ENCODE results near the gene SLC39A11.
"Not testable (repeated sequence)": the region's sequence is repeated elsewhere in the genome, so short reads cannot be mapped to it uniquely, and the experiment has no call there.

Gene SLC39A11

DNA sequence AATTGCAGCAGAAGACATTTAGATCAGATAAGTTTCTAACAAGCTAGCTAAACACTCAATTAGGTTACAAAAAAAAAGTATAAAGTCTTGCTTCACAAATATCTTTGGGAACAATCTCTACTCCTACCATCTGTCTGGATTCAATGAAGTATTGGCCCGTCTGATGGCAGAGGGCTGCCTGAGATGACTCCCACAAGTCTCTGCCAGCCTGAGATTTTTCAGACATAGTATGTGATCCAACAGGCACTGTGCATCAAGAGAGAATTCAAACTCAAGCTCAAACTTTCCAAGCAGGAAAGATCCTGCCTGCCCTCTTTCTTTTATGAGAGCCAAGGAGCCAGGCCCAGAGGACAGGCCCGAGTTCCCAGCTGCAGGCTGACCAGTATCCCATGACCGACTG, 22.6 kb downstream of the SLC39A11 start:
- DNase-seq: no peak

DNA sequence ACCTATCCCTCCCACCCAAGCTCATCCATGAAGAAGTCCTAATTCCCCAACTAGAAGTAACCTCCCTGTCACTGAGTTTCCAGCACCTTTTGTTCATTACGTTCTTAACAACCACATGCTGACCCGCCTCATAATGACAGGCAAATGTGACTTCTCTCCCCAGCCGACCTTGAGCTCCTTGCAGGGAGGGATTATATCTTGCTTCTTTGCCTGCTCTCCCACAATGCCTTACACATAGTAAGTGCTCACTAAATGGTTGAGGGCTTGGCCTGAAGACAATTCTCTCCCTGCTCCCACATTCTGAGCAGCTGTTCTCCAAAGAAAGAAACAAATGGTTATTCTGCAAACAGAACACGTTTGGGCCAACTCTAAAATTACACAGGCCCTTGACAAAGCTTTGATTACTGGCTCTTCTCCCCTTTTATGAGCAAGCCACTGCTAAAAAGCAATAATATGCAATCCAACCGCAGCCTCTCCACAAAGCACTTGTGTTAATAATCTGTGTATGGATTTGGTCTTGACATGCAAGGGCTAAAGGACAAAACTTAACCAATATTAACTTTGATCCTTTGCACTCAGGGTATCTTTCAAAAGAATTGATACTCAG, 23.2 kb downstream of the SLC39A11 start:
- DNase-seq: peak; percentile 64

DNA sequence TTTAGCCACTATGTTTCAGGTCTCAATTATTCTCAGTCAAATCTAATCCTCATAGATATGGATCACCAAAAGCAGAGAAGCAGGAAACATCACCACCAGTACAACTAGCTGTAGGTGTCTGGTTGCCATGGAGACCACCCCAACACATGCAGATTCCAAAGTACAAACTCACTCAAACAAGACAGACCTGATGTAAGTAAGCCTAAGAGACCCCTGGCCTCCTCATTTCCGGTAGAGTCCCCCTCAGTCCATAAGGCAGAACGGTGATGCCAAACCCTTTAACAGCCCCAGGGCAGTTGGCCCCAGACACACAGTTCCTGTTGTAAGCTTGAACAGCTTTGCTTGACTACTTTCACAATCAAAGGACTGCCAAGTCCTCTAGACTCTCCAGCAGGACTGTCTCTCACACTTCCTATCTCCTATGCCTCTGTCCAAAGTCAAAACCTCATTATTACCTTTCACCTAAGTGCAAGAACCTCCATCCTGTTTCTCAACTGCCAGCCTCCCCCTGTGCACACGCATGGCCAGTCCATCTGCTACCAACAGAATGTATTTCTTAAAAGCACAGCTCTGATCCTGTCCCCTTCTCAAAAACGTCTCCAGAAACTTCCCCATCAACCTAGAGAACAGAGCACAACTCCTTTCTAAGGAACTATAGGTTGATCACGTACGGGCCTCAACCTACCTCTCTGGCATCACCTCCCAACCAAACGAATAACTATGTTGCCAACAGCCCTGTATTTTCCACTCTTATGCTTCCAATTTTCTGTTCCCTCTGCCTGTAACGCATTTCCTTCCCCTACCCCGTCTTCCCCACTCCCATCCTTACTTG, 23.9 kb downstream of the SLC39A11 start:
- no peak for DNase-seq

DNA sequence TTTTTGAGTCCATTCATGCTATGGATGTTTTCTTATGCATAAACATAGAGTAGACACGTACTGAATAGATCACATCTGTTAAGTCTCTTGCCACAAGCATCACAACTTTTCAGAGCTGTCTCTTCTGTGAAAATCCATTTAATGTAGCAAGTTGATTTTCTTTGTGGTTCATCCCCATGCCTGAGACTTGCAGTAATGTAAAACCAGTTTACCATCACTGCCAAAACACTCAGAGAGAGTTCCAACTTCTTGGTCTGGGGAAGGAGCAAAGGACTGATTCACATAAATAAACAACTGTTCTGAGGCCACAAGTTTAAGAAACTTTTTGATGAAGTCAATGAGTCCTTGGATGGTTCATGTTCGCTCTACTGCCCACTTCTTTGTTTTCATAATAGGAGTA, 24.8 kb downstream of the SLC39A11 start:
- DNase-seq: not testable (repeated sequence)

DNA sequence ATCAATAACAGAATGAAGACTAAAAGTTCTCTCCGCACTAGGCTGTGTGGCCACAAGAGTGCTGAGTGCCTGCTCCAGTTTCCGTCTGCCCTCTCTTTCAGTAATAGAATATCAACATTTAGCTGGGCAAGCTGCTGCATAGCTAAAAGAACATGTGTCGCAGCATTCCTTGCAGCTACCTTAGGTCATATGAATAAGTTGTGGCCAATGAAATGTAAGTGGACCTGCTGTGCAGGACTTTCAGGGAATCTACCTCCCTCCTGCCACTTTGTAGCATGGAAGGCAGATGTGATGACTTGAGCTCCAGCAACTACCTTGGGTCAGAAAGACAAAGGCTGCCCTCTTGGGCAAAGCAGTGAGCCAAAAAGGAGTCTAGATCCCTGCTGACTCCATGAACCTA, 25.4 kb downstream of the SLC39A11 start:
- no peak for DNase-seq

DNA sequence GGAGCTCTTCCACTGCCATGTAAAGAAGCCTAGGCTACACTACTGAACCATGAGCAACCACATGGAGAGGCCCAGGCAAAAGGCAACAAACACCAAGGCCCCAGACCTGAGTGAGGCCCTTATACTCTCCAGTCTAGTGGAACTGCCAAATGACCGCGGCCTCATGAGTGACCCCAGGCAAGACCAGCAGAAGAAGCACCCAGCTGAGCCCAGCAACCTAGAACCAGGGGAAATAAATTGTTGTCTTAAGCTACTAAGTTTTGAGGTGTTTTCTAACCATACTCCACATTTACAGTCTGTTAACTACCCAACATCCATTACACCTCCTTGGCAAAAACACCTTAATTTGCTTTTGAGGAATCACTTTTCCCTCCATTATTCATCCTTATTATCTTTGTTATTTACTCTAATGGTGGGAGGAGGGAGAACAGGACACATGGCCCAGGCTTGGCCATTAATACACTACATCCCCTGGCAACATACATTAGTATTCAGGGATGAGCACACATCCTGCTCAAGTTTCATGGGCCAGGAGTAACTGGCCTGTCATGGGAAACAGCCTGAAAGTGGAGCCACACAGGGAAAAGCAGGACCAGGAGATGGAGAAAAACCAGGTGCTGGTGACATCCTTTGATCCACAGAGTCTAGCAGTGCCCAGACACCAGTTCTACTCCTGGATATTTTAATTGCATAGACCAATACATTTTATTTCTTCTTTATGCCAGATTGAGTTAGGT, 26.2 kb downstream of the SLC39A11 start:
- DNase-seq: no peak

DNA sequence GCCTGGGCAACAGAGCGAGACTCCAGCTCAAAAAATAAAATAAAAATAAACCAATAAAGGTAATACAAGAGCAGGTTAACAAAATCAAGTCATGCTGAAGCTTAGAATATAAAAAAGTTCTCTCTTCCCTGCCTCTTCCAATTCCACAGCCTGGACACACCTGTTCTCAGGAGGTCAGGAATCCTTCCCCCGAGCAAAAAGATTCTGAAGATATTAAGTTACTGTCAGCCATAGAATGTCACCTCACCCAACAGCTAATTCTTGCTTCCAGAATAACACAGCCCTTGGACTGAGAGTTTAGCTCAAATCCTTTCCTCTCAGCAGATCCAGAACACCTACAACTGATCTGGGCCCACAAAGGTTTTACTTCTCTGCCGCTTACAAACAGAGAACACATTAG, 27.1 kb downstream of the SLC39A11 start:
- DNase-seq: no peak

DNA sequence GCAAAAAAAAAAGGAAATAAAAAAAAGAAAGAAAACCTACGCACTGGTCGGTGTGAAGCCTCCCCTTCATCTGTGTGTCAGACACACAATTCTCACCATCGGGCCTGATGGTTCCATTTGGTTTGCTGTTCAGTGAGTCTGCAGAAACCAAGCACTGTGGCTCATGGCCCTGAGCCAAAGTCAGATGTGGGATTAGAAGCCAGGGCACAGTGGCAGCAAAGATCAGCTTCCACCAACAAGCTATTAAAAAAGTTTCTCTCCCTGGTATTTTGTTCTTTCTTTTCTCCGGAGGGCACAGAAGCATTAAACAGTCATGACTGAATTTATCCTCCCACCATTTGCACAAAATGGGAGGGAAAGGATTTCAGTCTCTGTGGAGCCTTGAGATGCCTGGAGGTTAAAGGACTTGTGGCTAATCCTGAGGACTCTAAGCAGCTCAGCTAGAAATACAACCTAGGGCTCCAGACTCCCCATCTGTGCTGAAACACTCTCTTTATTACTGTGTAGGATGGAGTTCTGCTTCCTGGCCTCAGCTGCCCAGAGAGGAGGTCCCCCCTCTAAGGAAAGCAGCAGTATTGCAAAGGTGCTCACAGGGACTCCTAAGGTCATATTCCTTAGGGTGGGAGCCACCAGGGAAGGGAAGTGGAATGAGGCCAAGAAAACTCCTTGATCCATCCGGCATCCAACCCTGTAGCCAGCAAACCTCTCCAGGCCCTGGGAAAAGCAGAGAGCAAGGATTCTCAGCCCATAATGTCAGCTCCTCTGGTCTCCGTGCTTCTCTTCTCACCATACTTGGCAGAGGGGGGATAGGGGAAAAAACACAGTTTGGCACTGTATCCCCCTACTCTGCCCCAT, 28.2 kb downstream of the SLC39A11 start:
- peak; percentile 28 for DNase-seq

DNA sequence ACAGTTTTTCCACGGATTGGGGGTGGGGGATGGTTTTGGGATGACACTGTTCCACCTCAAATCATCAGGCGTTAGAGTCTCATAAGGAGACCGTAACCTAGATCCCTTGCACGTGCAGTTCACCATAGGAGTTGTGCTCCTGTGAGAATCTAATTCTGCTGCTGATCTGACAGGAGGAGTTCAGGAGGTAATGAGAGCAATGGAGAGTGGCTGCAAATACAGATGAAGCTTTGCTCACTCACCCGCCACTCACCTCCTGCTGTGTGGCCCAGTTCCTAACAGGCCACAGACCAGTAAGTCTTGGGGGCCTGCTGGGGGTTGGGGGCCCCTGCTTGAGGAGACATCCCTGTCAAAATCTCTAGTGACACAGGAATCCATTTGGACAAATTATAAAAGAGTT, 29.8 kb downstream of the SLC39A11 start:
- no peak for DNase-seq

DNA sequence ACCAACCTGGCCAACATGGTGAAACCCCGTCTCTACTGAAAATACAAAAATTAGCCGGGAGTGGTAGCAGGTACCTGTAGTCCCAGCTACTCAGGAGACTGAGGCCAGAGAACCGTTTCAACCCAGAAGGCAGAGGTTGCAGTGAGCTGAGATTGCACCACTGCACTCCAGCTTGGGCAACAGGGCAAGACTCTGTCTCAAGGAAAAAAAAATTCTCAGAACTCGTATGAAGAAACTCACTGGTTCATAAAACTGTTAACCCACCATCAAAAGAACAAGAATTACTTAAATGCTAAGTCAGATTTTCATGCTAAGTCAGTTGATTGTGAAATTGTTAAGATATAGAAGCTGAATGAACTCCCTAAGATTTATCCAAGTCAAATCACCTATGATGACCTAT, 31.3 kb downstream of the SLC39A11 start:
- no peak for DNase-seq

DNA sequence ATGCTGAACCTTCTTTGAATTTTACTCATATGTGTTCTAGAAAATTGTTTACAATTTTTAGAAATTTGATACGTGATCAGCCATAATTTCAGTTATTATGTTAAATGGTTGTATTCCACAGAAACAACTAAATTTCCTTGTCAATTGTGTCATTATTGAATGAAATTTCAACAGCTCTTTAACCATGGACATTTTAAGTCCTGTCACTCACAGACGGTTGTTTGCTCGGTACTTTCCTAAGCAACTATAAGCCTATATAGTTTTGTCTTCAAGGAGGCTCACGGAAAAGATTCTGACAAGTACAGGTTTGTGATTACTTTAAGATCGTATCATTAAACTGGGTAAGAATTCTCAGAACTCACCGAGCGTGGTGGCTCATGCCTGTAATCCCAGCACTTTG, 31.8 kb downstream of the SLC39A11 start:
- no peak for DNase-seq

DNA sequence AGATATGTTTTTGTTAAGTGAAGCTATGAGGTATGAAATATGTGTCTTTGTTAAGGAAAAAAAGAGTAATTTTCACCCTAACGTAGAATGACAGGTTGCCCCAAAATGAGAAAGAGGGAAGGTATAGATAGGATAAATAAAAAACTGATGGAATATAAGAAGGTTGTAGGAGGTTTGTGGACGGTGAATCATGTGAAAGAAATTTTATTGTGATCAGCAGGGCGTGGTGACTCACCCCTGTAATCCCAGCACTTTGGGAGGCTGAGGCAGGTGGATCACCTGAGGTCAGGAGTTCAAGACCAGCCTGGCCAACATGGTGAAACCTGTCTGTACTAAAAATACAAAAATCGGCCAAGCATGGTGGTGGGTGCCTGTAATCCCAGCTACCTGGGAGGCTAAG, 32.8 kb downstream of the SLC39A11 start:
- not testable (repeated sequence) for DNase-seq

DNA sequence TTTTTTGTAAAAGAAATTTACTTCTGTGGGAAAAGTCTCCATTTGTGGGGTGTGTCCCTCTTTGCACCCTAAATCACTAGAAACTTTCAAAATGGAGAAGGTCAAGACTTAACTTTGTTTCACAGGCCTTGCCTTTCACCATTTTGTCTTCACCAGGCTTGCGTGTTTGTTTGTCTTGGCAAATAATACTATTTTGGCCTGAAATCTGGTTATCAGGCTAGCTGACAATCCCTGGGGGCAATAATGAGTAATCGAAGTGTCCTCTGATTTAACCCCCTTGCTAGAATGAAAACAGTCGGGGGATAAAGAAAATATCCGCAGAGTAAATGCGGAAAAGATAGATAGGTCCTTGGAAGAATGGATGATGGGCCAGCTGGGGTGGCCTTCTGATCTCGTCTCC, 34.5 kb downstream of the SLC39A11 start:
- no peak for DNase-seq

DNA sequence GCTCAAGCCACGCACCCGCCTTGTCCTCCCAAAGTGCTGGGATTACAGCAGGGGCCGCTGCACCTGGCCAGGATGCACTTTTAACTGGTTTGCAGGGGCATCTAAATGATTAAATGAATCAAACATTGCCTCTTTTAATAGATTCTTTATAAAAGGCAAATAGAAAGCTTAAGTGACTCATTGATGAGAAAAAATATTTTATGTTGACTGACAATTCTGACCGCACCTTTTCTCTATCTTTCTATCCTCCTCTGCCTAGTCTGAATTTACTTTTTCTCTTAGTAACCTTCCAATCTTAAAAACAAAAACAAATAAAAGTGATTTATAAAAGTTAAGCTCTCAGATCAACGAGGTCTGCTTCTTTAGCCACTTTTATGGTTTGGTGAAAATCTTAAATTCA, 35.3 kb downstream of the SLC39A11 start:
- no peak for DNase-seq

DNA sequence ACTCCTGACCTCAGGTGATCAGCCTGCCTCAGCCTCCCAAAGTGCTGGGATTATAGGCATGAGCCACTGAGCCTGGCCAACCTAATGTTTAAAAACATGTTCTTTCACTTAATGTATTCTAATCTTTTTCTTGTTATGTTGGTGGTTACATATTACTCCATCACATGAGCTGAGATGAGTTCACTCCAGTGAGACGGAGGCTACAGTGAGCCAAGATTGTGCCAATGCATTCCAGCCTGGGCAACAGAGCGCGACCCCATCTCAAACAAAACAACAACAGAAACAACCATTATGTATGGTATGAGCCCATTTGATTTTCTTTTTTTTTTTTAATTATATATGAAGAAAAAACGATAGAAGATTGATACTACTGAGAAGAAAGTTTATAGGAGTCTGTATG, 39.6 kb downstream of the SLC39A11 start:
- DNase-seq: no peak

DNA sequence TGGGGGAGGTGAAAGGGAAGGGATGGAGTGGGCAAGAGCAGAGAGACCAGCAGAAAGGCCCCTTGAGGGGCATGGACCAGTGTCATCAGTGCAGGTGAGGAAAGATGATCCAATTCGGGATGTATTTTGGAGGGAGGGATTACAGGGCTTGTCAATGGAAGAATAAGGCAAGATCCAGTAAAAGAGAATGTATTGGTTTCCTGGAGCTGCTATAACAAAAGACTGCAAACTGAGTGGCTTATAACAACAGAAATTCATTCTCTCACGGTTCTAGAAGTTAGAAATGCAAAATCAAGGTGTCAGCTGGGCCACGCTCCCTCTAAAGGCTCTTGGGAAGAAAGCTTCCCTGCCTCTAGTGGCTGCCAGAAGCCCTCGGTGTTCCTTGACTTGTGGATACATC, 41.7 kb downstream of the SLC39A11 start:
- DNase-seq: no peak

DNA sequence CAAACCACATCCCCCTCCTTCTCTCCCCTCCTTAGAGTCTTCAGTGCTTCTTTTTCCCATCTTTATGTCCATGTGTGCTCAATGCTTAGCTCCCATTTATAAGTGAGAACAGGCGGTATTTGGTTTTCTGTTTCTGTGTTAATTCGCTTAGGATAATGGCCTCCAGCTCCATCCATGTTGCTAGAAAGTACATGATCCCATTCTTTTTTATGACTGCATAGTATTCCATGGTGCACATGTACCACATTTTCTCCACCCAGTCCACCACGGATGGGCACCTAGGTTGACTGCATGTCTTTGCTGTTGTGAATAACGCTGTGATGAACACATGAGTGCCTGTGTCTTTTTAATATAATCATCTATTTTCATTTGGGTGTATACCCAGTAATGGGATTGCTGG, 44.3 kb downstream of the SLC39A11 start:
- no peak for DNase-seq

DNA sequence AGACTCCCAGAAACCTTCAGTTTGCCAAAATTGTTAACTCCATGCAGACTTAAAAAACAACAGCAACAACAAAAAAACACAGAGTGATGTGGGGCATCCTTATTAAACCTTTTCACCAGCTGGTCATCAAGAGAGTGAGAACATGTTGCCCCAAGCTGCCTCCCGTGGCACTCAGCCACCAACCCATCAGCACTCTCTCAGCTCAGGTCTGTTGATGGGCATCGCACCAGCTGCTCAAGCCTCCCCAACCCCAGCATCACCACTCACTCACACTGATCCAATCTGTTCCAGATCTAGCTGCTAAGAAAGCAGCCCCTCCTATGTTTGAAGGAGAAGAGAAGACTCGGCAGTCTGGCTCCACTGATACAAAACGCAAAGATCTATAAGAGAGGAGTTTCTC, 46.8 kb downstream of the SLC39A11 start:
- no peak for DNase-seq

DNA sequence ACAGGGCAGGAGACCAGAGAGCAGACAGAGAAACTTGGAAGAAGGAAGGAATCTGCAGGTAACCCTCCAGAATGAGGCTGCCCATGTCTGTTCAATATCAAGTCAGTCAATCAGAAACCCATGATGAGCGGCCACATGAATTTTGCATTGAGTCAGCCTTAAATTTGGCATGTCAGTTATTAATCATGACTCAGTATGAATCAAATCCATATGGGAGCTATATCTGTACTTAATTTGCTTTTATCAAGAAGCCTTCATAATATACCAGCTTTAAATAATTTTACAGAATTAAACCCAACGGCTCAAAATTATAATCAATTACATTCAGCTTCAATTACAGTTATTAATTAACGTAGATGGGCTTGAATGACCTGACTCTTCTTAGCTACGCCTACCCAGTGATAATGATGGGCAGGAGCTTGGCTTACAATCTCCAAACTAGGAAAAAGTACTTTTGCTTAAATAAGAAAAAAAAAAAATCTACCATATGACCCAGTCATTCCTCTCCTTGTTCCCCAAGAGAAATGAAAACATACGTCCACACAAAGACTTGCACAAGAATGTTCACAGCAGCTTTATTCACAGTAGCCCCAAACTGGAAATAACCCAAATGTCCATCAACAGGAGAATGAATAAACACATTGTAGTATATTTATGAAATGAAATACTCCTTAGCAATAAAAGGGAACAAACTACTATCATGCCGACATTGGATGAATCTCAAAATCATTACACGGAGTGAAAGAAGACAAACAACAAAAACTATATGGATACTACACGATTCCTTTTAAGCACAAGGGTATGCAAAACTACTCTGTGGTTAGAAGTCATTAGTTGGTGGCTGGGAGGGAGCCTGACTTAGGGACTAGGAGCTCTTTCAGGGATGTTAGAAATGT, 48.6 kb downstream of the SLC39A11 start:
- DNase-seq: no peak

DNA sequence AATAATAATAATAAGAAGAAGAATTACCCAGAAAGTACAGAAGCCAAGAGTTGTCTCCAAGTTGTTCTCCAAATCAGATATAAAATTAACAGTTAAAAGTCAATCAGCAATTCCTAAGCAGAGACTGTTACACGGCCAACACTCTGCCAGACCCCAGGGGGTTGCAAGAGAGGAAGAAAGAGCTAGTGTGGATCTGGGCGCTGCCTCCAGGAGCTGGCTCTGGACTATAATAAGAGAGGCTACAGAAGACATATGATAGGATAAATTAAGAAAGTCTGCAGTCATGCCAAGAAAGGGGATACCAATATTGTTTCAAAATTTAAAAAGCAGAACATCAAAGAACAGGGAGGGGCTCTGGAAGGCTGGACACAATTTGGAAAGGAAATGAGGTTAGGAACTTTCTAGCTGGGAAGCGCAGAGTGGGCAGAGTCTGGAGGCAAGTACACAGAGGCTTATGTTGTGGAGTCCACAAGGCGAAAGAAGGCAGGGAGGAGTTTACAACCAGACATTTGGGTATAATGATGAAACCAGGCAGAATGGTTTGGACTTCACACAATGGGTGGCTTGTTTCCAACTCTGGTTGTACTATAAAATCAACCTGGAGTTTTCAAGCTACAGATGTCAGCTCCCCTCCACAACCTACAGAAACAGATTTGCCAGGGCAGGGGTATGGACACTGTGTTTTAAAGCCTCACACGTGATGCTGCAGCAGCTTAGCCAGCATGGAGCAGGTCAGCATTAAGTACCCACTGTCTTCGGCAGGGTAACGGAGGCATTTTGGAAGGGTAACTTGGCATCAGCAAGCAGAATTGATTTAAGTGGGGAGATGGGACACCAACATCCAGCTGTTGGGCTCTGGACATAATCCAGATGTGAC, 49.4 kb downstream of the SLC39A11 start:
- no peak for DNase-seq

DNA sequence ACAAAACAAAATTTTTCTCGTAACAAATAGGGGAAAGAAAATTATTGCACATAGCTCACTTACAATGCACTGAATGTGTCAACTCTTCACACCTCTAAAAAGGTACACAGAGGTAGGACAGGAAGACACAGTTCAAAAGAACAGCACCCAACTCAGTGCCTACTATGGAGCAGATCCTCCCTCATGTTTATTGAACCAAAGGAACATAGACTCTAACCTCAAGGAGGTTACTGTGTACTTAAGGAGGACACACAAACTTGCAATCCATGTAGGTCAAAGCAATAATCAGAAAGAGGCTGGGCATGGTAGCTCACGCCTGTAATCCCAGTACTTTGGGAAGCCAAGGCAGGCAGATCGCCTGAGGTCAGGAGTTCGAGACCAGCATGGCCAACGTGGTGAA, 50.3 kb downstream of the SLC39A11 start:
- no peak for DNase-seq
